ENCODE measurements around the gene ZBED2. TPM values are rescaled to one million over a fixed set of nuclear protein-coding genes. Genes with fewer than 3 reads are reported as not detected.

ZBED2 gene
- polyA plus RNA-seq, 1 of the 3 experiments (the other 2 are of a cell fraction) = 0.76 TPM

GRCh38 chr3:111589303-111590142 lies 5.6 kb downstream of the ZBED2 start (continued):
- TF ChIP-seq, protein P1, sequence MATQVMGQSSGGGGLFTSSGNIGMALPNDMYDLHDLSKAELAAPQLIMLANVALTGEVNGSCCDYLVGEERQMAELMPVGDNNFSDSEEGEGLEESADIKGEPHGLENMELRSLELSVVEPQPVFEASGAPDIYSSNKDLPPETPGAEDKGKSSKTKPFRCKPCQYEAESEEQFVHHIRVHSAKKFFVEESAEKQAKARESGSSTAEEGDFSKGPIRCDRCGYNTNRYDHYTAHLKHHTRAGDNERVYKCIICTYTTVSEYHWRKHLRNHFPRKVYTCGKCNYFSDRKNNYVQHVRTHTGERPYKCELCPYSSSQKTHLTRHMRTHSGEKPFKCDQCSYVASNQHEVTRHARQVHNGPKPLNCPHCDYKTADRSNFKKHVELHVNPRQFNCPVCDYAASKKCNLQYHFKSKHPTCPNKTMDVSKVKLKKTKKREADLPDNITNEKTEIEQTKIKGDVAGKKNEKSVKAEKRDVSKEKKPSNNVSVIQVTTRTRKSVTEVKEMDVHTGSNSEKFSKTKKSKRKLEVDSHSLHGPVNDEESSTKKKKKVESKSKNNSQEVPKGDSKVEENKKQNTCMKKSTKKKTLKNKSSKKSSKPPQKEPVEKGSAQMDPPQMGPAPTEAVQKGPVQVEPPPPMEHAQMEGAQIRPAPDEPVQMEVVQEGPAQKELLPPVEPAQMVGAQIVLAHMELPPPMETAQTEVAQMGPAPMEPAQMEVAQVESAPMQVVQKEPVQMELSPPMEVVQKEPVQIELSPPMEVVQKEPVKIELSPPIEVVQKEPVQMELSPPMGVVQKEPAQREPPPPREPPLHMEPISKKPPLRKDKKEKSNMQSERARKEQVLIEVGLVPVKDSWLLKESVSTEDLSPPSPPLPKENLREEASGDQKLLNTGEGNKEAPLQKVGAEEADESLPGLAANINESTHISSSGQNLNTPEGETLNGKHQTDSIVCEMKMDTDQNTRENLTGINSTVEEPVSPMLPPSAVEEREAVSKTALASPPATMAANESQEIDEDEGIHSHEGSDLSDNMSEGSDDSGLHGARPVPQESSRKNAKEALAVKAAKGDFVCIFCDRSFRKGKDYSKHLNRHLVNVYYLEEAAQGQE (IDR thresholded peaks at IDR 0.05; ENCODE audit: low read depth, low read length) = no peak
- no peak for TF ChIP-seq USF1 (IDR thresholded peaks at IDR 0.05; ENCODE audit: borderline replicate concordance, low read depth)
- TF ChIP-seq GABPA (IDR thresholded peaks at IDR 0.05; ENCODE audit: low read depth) = no peak
- TF ChIP-seq, protein P2, sequence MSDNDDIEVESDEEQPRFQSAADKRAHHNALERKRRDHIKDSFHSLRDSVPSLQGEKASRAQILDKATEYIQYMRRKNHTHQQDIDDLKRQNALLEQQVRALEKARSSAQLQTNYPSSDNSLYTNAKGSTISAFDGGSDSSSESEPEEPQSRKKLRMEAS (IDR thresholded peaks at IDR 0.05; ENCODE audit: low read depth) = no peak
- TF ChIP-seq NFIC (IDR thresholded peaks at IDR 0.05; ENCODE audit: borderline replicate concordance) = peak; percentile 5; the same call in 1 of the 2 replicates
- TF ChIP-seq TCF12 (IDR thresholded peaks at IDR 0.05) = peak; percentile 88
- no peak for TF ChIP-seq ZBTB33 (IDR thresholded peaks at IDR 0.05; ENCODE audit: borderline replicate concordance, low read depth)
- peak; percentile 91 for TF ChIP-seq PBX3 (IDR thresholded peaks at IDR 0.05)
- no peak for TF ChIP-seq TAF1 (IDR thresholded peaks at IDR 0.05; ENCODE audit: borderline replicate concordance, low read depth, low read length)
- peak; percentile 92 for TF ChIP-seq RFX5 (IDR thresholded peaks at IDR 0.05; ENCODE audit: low read length)
- no peak for TF ChIP-seq RCOR1 (IDR thresholded peaks at IDR 0.05; ENCODE audit: low read length)
- TF ChIP-seq RAD21 (IDR thresholded peaks at IDR 0.05; ENCODE audit: low read length) = no peak
- TF ChIP-seq CHD2 (IDR thresholded peaks at IDR 0.05; ENCODE audit: low read length, partially characterized antibody) = no peak
- TF ChIP-seq RXRA (IDR thresholded peaks at IDR 0.05; ENCODE audit: borderline replicate concordance, low read depth) = no peak
- no peak for TF ChIP-seq SMC3 (IDR thresholded peaks at IDR 0.05; ENCODE audit: low read depth, low read length)
- TF ChIP-seq FOXM1 (IDR thresholded peaks at IDR 0.05; ENCODE audit: low read depth) = no peak
- no peak for TF ChIP-seq FOXJ3 (CRISPR knock-in tag; IDR thresholded peaks at IDR 0.05)

Data from SK-N-SH (cell line).